Activated CD4-positive, alpha-beta T cell treated with anti-CD3 and anti-CD28 coated beads, Interleukin-2, amount 10 ng/mL, durations not matched to agents 7 days and 5 days (primary cell): Measurements from ENCODE around the gene STRN4. TPM values are rescaled to one million over a fixed set of nuclear protein-coding genes. Genes with fewer than 3 reads are reported as not detected.

Source experiments
- CTCF ChIA-PET: fragments of 350-600 bp; sonication (Branson Sonifier 250); formaldehyde crosslinking; loops from one replicate; lab custom pipeline; 2021; ENCODE audit warnings: antibody characterized with exemption; lab: Charles Lee
- POLR2A ChIA-PET: fragments of 350-600 bp; sonication (Branson Sonifier 250); formaldehyde crosslinking; loops from one replicate; lab custom pipeline; 2021; ENCODE audit warnings: antibody characterized with exemption; lab: Charles Lee
- DNase-seq: peaks from one replicate; pipeline ENCODE4 v3.0.0-alpha.2; 2020
- H3K27ac Mint-ChIP-seq: one replicate; pipeline ENCODE4 v1.8.0; 2021; ENCODE audit warnings: mild to moderate bottlenecking, moderate library complexity, mixed read lengths
- H3K27me3 Mint-ChIP-seq: one replicate; pipeline ENCODE4 v1.8.0; 2021; ENCODE audit warnings: mixed read lengths
- H3K36me3 Mint-ChIP-seq: one replicate; pipeline ENCODE4 v1.8.0; 2021; ENCODE audit warnings: low read depth, mixed read lengths
- H3K4me1 Mint-ChIP-seq: one replicate; pipeline ENCODE4 v1.8.0; 2021; ENCODE audit warnings: mixed read lengths
- H3K4me3 Mint-ChIP-seq: one replicate; pipeline ENCODE4 v1.8.0; 2021; ENCODE audit warnings: mild to moderate bottlenecking, moderate library complexity, mixed read lengths
- H3K9me3 Mint-ChIP-seq: one replicate; pipeline ENCODE4 v1.8.0; 2021; ENCODE audit warnings: mixed read lengths
- total RNA-seq, 2 experiments: library from RNA; stranded (reverse); gene quantifications; one replicate each; pipeline ENCODE4 v1.2.3, GENCODE V29; 2021

The STRN4 gene, protein sequence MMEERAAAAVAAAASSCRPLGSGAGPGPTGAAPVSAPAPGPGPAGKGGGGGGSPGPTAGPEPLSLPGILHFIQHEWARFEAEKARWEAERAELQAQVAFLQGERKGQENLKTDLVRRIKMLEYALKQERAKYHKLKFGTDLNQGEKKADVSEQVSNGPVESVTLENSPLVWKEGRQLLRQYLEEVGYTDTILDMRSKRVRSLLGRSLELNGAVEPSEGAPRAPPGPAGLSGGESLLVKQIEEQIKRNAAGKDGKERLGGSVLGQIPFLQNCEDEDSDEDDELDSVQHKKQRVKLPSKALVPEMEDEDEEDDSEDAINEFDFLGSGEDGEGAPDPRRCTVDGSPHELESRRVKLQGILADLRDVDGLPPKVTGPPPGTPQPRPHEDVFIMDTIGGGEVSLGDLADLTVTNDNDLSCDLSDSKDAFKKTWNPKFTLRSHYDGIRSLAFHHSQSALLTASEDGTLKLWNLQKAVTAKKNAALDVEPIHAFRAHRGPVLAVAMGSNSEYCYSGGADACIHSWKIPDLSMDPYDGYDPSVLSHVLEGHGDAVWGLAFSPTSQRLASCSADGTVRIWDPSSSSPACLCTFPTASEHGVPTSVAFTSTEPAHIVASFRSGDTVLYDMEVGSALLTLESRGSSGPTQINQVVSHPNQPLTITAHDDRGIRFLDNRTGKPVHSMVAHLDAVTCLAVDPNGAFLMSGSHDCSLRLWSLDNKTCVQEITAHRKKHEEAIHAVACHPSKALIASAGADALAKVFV
- 10 to 100 TPM; 77.9 to 86.4 TPM for total RNA-seq

DNA sequence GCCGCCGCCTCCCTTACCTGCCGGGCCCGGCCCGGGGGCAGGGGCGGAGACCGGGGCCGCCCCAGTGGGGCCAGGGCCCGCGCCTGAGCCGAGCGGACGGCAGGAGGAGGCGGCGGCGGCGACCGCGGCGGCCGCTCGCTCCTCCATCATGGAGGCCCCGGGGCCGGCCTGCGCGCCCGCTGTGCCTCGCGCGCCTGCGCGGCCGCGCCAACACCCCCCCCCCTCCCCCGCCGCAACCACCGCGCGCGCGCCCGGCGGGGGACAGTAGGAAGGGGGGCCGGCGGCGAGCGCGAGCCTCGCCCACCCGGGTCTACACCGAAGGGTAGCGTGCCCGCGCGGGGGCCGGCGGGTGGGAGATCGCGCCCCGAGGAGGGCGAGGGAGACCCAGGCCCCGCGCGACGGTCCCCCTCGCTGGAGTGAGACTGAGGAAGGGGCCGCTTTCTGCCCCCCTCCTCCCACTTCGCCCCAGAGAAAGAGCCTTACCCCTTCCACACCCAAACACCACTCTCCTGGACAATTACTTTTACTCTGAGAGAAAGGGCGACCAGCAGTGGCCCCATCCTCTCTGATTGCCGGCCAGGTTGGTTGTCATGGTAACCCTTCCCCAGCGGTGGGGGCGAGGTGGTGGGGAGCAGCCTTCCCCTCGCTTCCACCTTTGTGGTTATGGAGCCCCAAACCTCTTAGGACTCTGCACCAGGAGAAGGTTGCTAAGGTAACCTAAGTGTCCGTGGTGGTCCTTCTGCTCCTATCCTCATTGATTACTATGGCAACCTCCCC is at the start of gene STRN4:
Gene STRN4 (minus strand): TSS at position 170 of the 777 bp plus-strand sequence. CDS start 20 bp downstream, at position 150.
- H3K4me1 Mint-ChIP-seq, result peaks cover 52% of the 10 kb centered on the region
- no peaks in the 10 kb centered on the region for H3K27me3 Mint-ChIP-seq
- no peaks in the 10 kb centered on the region for H3K9me3 Mint-ChIP-seq
- H3K27ac Mint-ChIP-seq, result peak within 1 kb of the TSS; percentile 91
- DNase-seq, result peak; percentile 59
- H3K36me3 Mint-ChIP-seq, result peaks cover 15% of the 10 kb centered on the region
- ChIA-PET CTCF (no interaction called here), POLR2A (no interaction called here)
- peak within 1 kb of the TSS; percentile 93 for H3K4me3 Mint-ChIP-seq

- peak overlapping the region; percentile 39 for H3K4me3 Mint-ChIP-seq
These were observed 45.7 kb upstream of the STRN4 start for GRCh38 chr19:46791944-46792343.

GRCh38 chr19:46789371-46789770 is 43.1 kb upstream of the STRN4 start:
- ChIA-PET CTCF (interaction anchor here (0.6 to 2.7 kb wide), 5 partner anchors 12 to 455 kb away, joined by 3 to 9 read pairs (median 3); no protein-coding TSS in a partner anchor), POLR2A (no interaction called here)
- Mint-ChIP-seq H3K4me3 (no peak overlapping the region), H3K36me3 (peaks cover 17% of the 10 kb centered on the region), H3K4me1 (peaks cover 55% of the 10 kb centered on the region), H3K27ac (no peak overlapping the region), H3K27me3 (peaks cover 4% of the 10 kb centered on the region), H3K9me3 (no peaks in the 10 kb centered on the region)
- no peak for DNase-seq

More at GRCh38 chr19:46791944-46792343, 45.7 kb upstream of the STRN4 start:
- ChIA-PET CTCF (interaction anchor here (0.5 to 2.7 kb wide), 4 partner anchors 25 to 221 kb away, joined by 3 to 9 read pairs (median 4); no protein-coding TSS in a partner anchor), POLR2A (no interaction called here)
- H3K27ac Mint-ChIP-seq, result peak overlapping the region; percentile 79
- H3K9me3 Mint-ChIP-seq, result no peaks in the 10 kb centered on the region
- peaks cover 34% of the 10 kb centered on the region for H3K4me1 Mint-ChIP-seq
- peak; percentile 73 for DNase-seq
- peaks cover 4% of the 10 kb centered on the region for H3K27me3 Mint-ChIP-seq
- H3K36me3 Mint-ChIP-seq, result no peaks in the 10 kb centered on the region

DNA sequence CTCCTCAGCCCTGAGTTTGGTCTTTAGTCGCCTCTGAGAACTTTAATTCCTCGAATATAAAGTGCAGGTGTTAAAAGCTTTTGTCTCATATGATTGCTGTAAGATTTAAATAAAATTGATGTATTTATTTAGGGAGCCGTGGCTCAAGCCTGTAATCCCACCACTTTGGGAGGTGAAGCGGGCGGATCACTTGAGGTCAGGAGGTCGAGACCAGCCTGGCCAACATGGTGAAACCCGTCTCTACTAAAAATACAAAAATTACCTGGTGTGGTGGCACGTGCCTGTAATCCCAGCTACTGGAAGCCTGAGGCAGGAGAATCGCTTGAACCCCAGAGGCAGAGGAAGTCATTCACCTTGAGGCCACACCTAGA is 42.7 kb upstream of the STRN4 start:
- Mint-ChIP-seq H3K36me3 (peaks cover 21% of the 10 kb centered on the region), H3K27me3 (peaks cover 4% of the 10 kb centered on the region), H3K27ac (peak overlapping the region; percentile 92), H3K9me3 (no peaks in the 10 kb centered on the region), H3K4me3 (peak overlapping the region; percentile 97), H3K4me1 (peaks cover 59% of the 10 kb centered on the region)
- ChIA-PET POLR2A (interaction anchor here (0.6 to 0.7 kb wide), 2 partner anchors 65 to 926 kb away, joined by 3 to 9 read pairs; no protein-coding TSS in a partner anchor), CTCF (interaction anchor here (0.6 to 2.2 kb wide), 8 partner anchors 9 to 412 kb away, joined by 3 to 9 read pairs (median 5); no protein-coding TSS in a partner anchor)
- no peak for DNase-seq

DNA sequence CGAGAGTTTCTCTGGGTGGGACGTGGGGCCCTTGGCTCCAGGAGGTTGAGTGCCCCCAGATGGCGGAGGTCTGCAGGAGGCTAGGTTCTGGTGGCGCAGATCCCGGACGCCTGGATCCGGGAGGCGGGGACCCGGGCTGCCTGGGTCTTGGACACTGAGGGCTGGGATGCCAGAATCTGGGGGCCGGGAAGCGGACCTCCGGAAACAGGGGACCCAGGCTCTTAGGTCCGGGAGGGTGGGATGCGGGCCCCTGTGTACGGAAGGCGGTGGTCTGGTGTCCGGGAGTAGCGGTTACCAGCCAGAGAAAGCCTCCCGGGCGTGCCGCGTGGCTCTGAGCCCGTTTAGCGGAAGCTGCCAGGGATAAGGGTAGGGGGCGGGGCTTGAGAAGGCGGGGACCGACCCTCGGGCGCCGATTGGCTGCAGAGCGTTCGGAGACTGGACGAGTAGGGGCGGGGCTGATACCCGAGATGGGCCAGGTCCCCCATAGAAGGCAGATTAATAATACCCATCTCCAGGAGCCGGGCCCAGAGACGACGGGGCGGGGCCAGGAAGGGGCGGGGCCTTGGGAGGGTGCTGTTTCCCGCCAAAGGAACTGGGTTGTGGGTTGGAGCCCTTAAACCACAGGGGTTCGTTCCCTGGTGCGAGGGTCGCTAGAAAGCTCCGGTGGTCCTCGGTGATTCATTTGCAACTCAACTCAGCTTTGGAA is 42.2 kb upstream of the STRN4 start, which contains the start of gene SLC1A5:
Gene SLC1A5 (minus strand): TSS at position 333 of the 706 bp plus-strand sequence. CDS start 629 bp downstream, outside the sequence.
- ChIA-PET POLR2A (interaction anchor here (0.6 to 0.7 kb wide), 3 partner anchors 65 to 925 kb away, joined by 3 to 9 read pairs (median 4); no protein-coding TSS in a partner anchor), CTCF (interaction anchor here (0.6 to 2.2 kb wide), 10 partner anchors 8 to 492 kb away, joined by 3 to 9 read pairs (median 5); no protein-coding TSS in a partner anchor)
- H3K27ac Mint-ChIP-seq, result peak within 1 kb of the TSS; percentile 93
- no peaks in the 10 kb centered on the region for H3K27me3 Mint-ChIP-seq
- peaks cover 27% of the 10 kb centered on the region for H3K36me3 Mint-ChIP-seq
- H3K4me1 Mint-ChIP-seq, result peaks cover 65% of the 10 kb centered on the region
- DNase-seq, result peak; percentile 97
- peak within 1 kb of the TSS; percentile 97 for H3K4me3 Mint-ChIP-seq
- H3K9me3 Mint-ChIP-seq, result no peaks in the 10 kb centered on the region

DNA sequence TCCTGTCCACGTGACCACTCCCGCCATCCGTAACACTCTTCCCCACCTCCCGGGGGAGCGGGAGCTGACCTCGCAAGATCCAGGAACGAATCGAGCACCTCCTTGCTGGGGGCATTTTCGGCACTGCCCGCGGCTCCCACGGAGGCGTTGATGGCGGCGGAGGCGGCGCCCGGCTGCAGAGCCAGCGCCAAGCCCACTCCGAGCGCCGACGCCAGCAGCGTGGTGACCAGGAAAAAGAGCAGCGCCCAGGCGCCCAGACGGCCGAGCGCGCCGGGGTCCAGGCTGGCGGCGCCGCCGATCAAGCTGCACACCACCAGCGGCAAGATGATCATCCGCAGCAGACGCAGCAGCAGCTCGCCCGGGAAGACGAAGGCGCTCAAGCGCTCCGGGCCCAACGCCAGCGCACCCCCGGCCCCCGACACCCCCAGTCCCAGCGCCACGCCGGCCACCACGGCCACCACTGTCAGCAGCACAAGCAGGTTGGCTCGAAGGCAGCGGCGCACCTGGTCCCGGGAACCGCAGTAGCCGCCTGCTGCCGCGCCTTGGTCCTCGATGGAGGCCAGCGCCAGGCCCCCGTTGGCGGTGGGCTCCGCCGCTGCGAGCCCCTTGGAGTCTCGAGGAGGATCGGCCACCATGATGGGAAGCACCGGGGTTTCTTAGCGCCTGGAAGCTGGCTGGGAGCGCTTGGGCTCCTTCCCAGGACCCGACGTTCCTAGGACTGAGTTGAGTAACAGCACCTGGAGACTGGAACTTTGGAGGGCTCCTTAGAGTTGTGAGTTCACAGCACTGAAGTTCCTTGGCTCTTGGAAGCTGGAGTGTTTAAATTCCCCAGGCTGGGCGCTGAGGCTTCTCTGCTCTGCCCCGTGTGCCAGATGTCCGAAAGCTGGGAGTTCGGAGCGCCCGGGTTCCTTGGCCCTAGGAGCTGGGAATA is 41.3 kb upstream of the STRN4 start:
- ChIA-PET CTCF (interaction anchor here (0.6 to 2.2 kb wide), 9 partner anchors 8 to 493 kb away, joined by 3 to 9 read pairs (median 5); no protein-coding TSS in a partner anchor), POLR2A (interaction anchor here (0.6 kb wide), 1 partner anchor 167 kb away, joined by 4 read pairs; no protein-coding TSS in a partner anchor)
- peak; percentile 49 for DNase-seq
- Mint-ChIP-seq H3K4me1 (peaks cover 67% of the 10 kb centered on the region), H3K27ac (peak overlapping the region; percentile 93), H3K9me3 (no peaks in the 10 kb centered on the region), H3K27me3 (no peaks in the 10 kb centered on the region), H3K36me3 (peaks cover 35% of the 10 kb centered on the region), H3K4me3 (peak overlapping the region; percentile 97)

DNA sequence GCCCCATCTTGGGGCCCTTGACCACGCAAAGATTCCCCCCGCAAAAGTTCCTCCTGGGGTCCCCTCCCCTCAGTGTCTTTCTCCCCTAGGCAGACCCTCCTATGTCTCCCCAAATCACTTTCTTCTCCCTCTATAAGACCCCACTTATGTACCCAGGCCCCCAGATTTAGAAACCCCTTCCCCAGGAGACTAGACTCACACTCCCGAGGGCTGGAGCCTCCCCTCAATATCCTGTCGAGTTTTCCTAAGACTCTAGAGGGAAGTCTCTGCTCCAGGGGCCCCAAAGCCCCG is 40.7 kb upstream of the STRN4 start:
- POLR2A ChIA-PET, result no interaction called here
- CTCF ChIA-PET, result interaction anchor here (1.3 to 2.2 kb wide), 4 partner anchors 10 to 265 kb away, joined by 3 to 9 read pairs (median 5); no protein-coding TSS in a partner anchor
- Mint-ChIP-seq H3K4me3 (peak overlapping the region; percentile 97), H3K36me3 (peaks cover 37% of the 10 kb centered on the region), H3K27ac (peak overlapping the region; percentile 93), H3K9me3 (no peaks in the 10 kb centered on the region), H3K4me1 (peaks cover 67% of the 10 kb centered on the region), H3K27me3 (no peaks in the 10 kb centered on the region)
- no peak for DNase-seq

GRCh38 chr19:46786236-46787039 is 40.2 kb upstream of the STRN4 start:
- Mint-ChIP-seq H3K27me3 (no peaks in the 10 kb centered on the region), H3K4me3 (peak overlapping the region; percentile 97), H3K27ac (peak overlapping the region; percentile 93), H3K36me3 (peaks cover 43% of the 10 kb centered on the region), H3K9me3 (no peaks in the 10 kb centered on the region), H3K4me1 (peaks cover 67% of the 10 kb centered on the region)
- DNase-seq, result peak; percentile 87
- ChIA-PET POLR2A (no interaction called here), CTCF (interaction anchor here (0.6 to 2.2 kb wide), 3 partner anchors 11 to 1318 kb away, joined by 4 to 9 read pairs (median 6); no protein-coding TSS in a partner anchor)

- CTCF ChIA-PET, result interaction anchor here (2.2 to 2.5 kb wide), 2 partner anchors 19 to 55 kb away, joined by 8 to 16 read pairs; no protein-coding TSS in a partner anchor
- peaks cover 62% of the 10 kb centered on the region for H3K4me1 Mint-ChIP-seq
- H3K27ac Mint-ChIP-seq, result peak overlapping the region; percentile 93
These were observed 39.7 kb upstream of the STRN4 start for GRCh38 chr19:46785980-46786235.

More at GRCh38 chr19:46785980-46786235, 39.7 kb upstream of the STRN4 start:
- no peaks in the 10 kb centered on the region for H3K9me3 Mint-ChIP-seq
- POLR2A ChIA-PET, result no interaction called here
- H3K36me3 Mint-ChIP-seq, result peaks cover 47% of the 10 kb centered on the region
- DNase-seq, result no peak
- no peaks in the 10 kb centered on the region for H3K27me3 Mint-ChIP-seq
- peak overlapping the region; percentile 97 for H3K4me3 Mint-ChIP-seq
